Caco-2 (cell line): Measurements from ENCODE around the gene TARBP1. TPM values are rescaled to one million over a fixed set of nuclear protein-coding genes. Genes with fewer than 3 reads are reported as not detected.
"Not testable (repeated sequence)": the region's sequence is repeated elsewhere in the genome, so short reads cannot be mapped to it uniquely, and the experiment has no call there.

Experiments
- BruUV-seq: library from RNA; stranded (reverse); fragments of 400-500 nt; replicated peaks from 2 replicates; lab custom pipeline; 2021; lab: Mats Ljungman, UMichigan
- CTCF ChIA-PET: fragments of 300-600 bp; sonication (Branson Sonifier 250); formaldehyde crosslinking; loops from one replicate; lab custom pipeline; 2022; ENCODE audit warnings: antibody characterized with exemption; lab: Charles Lee
- POLR2A ChIA-PET: fragments of 300-600 bp; sonication (Branson Sonifier 250); formaldehyde crosslinking; loops from one replicate; lab custom pipeline; 2022; ENCODE audit warnings: antibody characterized with exemption; lab: Charles Lee
- DNase-seq, 2 experiments: peaks; one replicate each; pipeline versions ENCODE4 v3.0.0 to v3.0.0-alpha.2; 2020 to 2022
- H3K27me3 ChIP-seq: replicated peaks from 2 replicates; pipeline ENCODE4 v1.6.0; 2011; ENCODE audit warnings: low read length; ENCODE audit not compliant: control insufficient read depth, insufficient read depth
- H3K36me3 ChIP-seq: 2 replicates; pipeline ENCODE4 v1.5.1; 2011; ENCODE audit warnings: low read length; ENCODE audit not compliant: control insufficient read depth, insufficient read depth
- H3K4me1 ChIP-seq: fragments of 250-450 bp; sonication (Bioruptor Pico); 2 replicates; pipeline ENCODE4 v1.5.1; 2020; ENCODE audit warnings: mild to moderate bottlenecking
- H3K4me3 ChIP-seq: 2 replicates; pipeline ENCODE4 v1.5.1; 2011; ENCODE audit warnings: low read depth, mild to moderate bottlenecking, control low read depth, low read length
- H3K9me3 ChIP-seq: fragments of 250-450 bp; sonication (Bioruptor Pico); 2 replicates; pipeline ENCODE4 v1.5.1; 2020; ENCODE audit warnings: mild to moderate bottlenecking, moderate library complexity
- H3K27ac Mint-ChIP-seq: one replicate; pipeline ENCODE4 v1.8.0; 2022; ENCODE audit warnings: mixed read lengths; ENCODE audit not compliant: unreplicated experiment
- H3K27me3 Mint-ChIP-seq: one replicate; pipeline ENCODE4 v1.8.0; 2022; ENCODE audit warnings: mixed read lengths; ENCODE audit not compliant: insufficient read depth, unreplicated experiment
- H3K36me3 Mint-ChIP-seq: one replicate; pipeline ENCODE4 v1.8.0; 2022; ENCODE audit warnings: mild to moderate bottlenecking, mixed read lengths; ENCODE audit not compliant: insufficient read depth, unreplicated experiment
- H3K4me1 Mint-ChIP-seq: one replicate; pipeline ENCODE4 v1.8.0; 2022; ENCODE audit warnings: low read depth, mixed read lengths; ENCODE audit not compliant: unreplicated experiment
- H3K4me3 Mint-ChIP-seq: one replicate; pipeline ENCODE4 v1.8.0; 2022; ENCODE audit warnings: mild to moderate bottlenecking, moderate library complexity, mixed read lengths; ENCODE audit not compliant: unreplicated experiment
- H3K9me3 Mint-ChIP-seq: one replicate; pipeline ENCODE4 v1.8.0; 2022; ENCODE audit warnings: mixed read lengths; ENCODE audit not compliant: unreplicated experiment
- intact Hi-C: fragments of 100-400 bp; cut with micrococcal nuclease; formaldehyde crosslinking; loops from one replicate; pipeline ENCODE4 v1.10.0; 2022; ENCODE audit not compliant: unreplicated experiment
- total RNA-seq: library from RNA; stranded (reverse); gene quantifications from 2 replicates; pipeline ENCODE4 v1.2.3, GENCODE V29; 2022
- TF ChIP-seq, protein P1 (sequence below), 2 experiments: fragments of 200-600 bp in 1 of 2; IDR thresholded peaks; 1 replicate in 1 of 2; 2 replicates in 1 of 2; pipeline versions ENCODE4 v1.5.1 to v1.8.0; 2011 to 2022; ENCODE audit warnings: antibody characterized with exemption in 1 of 2, control low read depth in 1 of 2, inconsistent platforms in 1 of 2, low read depth in 1 of 2, low read length in 1 of 2, mild to moderate bottlenecking in 1 of 2, moderate library complexity in 1 of 2; ENCODE audit not compliant: insufficient read depth in 1 of 2, severe bottlenecking in 1 of 2, unreplicated experiment in 1 of 2

TARBP1 gene
- total RNA-seq, 1 experiment from 2014 or later: 37.0 TPM

DNA sequence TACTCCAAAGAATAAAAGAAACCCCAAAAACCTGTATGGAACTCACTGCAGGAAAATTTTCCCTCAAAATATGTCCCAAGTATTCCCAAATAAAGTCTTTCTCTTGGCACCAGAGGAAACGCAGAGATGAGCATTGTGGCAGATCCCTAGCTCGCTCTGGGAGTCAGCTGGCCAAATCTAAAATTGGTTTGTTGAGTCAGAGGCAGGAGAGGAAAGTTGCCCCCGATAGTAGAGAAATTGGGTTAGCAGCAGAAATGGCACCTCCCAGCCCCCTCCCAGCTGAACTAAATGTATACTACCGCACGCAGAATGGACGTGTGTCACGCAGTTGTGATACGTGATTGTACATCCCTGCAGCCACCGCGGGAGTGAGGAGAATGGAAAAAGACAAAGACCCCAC lies 39.9 kb upstream of the TARBP1 start:
- Histone ChIP-seq H3K4me3 (no peak overlapping the region), H3K27me3 (no peaks in the 10 kb centered on the region), H3K36me3 (no peaks in the 10 kb centered on the region), H3K4me1 (peaks cover 20% of the 10 kb centered on the region), H3K9me3 (no peaks in the 10 kb centered on the region)
- Mint-ChIP-seq H3K9me3 (no peaks in the 10 kb centered on the region), H3K36me3 (no peaks in the 10 kb centered on the region), H3K4me3 (no peak overlapping the region), H3K27me3 (no peaks in the 10 kb centered on the region), H3K4me1 (no peaks in the 10 kb centered on the region), H3K27ac (no peak overlapping the region)
- TF ChIP-seq, protein P1, sequence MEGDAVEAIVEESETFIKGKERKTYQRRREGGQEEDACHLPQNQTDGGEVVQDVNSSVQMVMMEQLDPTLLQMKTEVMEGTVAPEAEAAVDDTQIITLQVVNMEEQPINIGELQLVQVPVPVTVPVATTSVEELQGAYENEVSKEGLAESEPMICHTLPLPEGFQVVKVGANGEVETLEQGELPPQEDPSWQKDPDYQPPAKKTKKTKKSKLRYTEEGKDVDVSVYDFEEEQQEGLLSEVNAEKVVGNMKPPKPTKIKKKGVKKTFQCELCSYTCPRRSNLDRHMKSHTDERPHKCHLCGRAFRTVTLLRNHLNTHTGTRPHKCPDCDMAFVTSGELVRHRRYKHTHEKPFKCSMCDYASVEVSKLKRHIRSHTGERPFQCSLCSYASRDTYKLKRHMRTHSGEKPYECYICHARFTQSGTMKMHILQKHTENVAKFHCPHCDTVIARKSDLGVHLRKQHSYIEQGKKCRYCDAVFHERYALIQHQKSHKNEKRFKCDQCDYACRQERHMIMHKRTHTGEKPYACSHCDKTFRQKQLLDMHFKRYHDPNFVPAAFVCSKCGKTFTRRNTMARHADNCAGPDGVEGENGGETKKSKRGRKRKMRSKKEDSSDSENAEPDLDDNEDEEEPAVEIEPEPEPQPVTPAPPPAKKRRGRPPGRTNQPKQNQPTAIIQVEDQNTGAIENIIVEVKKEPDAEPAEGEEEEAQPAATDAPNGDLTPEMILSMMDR (IDR thresholded peaks at IDR 0.05; ENCODE audit: insufficient read depth in 1 of 2, low read depth in 1 of 2, low read length in 1 of 2, severe bottlenecking in 1 of 2, unreplicated experiment in 1 of 2): no peak
- DNase-seq: no peak
- intact Hi-C loops: no loop called here
- ChIA-PET POLR2A (interaction anchor here (0.5 to 1.1 kb wide), 2 partner anchors 11 to 75 kb away, joined by 3 to 4 read pairs; no protein-coding TSS in a partner anchor), CTCF (no interaction called here)
- BruUV-seq: no TSS peak

DNA sequence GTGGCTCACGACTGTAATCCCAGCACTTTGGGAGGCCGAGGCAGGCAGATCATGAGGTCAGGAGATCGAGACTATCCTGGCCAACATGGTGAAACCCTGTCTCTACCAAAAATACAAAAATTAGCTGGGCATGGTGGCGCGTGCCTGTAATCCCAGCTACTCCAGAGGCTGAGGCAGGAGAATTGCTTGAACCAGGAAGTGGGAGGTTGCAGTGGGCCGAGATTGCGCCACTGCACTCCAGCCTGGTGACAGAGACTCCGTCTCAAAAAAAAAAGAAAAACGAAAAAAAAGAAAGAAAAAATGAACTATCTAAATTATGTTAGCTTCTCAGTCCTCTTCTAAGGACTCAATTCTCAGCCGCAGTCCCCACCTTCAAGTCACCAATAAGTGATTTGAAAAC lies 39.1 kb upstream of the TARBP1 start:
- H3K9me3 Mint-ChIP-seq, H3K4me1 Mint-ChIP-seq, DNase-seq, H3K4me3 ChIP-seq, H3K27me3 Mint-ChIP-seq, BruUV-seq, H3K4me3 Mint-ChIP-seq, H3K9me3 ChIP-seq, H3K36me3 Mint-ChIP-seq, CTCF ChIA-PET, H3K27me3 ChIP-seq, intact Hi-C loops, H3K27ac Mint-ChIP-seq, H3K36me3 ChIP-seq: not testable (repeated sequence)
- peaks cover 17% of the 10 kb centered on the region for H3K4me1 ChIP-seq
- POLR2A ChIA-PET: interaction anchor here (0.6 kb wide), 1 partner anchor 43 kb away, joined by 3 read pairs; no protein-coding TSS in a partner anchor

- POLR2A ChIA-PET: no interaction called here
- Histone ChIP-seq H3K4me1 (peaks cover 11% of the 10 kb centered on the region), H3K36me3 (no peaks in the 10 kb centered on the region), H3K4me3 (no peak overlapping the region), H3K27me3 (no peaks in the 10 kb centered on the region), H3K9me3 (no peaks in the 10 kb centered on the region)
- H3K9me3 Mint-ChIP-seq: no peaks in the 10 kb centered on the region
- no peak overlapping the region for H3K4me3 Mint-ChIP-seq
- no peaks in the 10 kb centered on the region for H3K27me3 Mint-ChIP-seq
- TF ChIP-seq, protein P1 (IDR thresholded peaks at IDR 0.05; ENCODE audit: insufficient read depth in 1 of 2, low read depth in 1 of 2, low read length in 1 of 2, severe bottlenecking in 1 of 2, unreplicated experiment in 1 of 2): no peak
- no peak overlapping the region for H3K27ac Mint-ChIP-seq
- no peaks in the 10 kb centered on the region for H3K36me3 Mint-ChIP-seq
- BruUV-seq: no TSS peak
- H3K4me1 Mint-ChIP-seq: no peaks in the 10 kb centered on the region
- DNase-seq: no peak
- CTCF ChIA-PET: no interaction called here
- intact Hi-C loops: no loop called here
These were observed 38.3 kb upstream of the TARBP1 start for GRCh38 chr1:234517110-234517802.
